WTC11 (cell line): ENCODE measurements around the gene HBEGF. TPM values are rescaled to one million over a fixed set of nuclear protein-coding genes. Genes with fewer than 3 reads are reported as not detected.

Source experiments
- ATAC-seq: fragments of 200-7000 bp; cut with Tn5 transposase; 2 replicates; pipeline ENCODE4 v1.10.0; 2021; ENCODE audit warnings: mild to moderate bottlenecking, moderate library complexity
- CTCF ChIA-PET: fragments of 300-600 bp; sonication (Branson Sonifier 250); formaldehyde crosslinking; loops from one replicate; lab custom pipeline; 2021; ENCODE audit warnings: antibody characterized with exemption; lab: Charles Lee
- POLR2A ChIA-PET: fragments of 350-600 bp; sonication (Branson Sonifier 250); formaldehyde crosslinking; loops from one replicate; lab custom pipeline; 2021; ENCODE audit warnings: antibody characterized with exemption; lab: Charles Lee
- DNase-seq: peaks from one replicate; pipeline ENCODE4 v3.0.0; 2021; ENCODE audit warnings: low spot score
- H3K27ac Mint-ChIP-seq: 2 replicates; pipeline ENCODE4 v1.8.0; 2021; ENCODE audit warnings: mixed read lengths
- H3K27me3 Mint-ChIP-seq: 2 replicates; pipeline ENCODE4 v1.8.0; 2021; ENCODE audit warnings: low read depth, mild to moderate bottlenecking, moderate library complexity, mixed read lengths
- H3K36me3 Mint-ChIP-seq: 2 replicates; pipeline ENCODE4 v1.8.0; 2021; ENCODE audit warnings: mixed read lengths
- H3K4me1 Mint-ChIP-seq: 2 replicates; pipeline ENCODE4 v1.8.0; 2022; ENCODE audit warnings: mixed read lengths
- H3K4me3 Mint-ChIP-seq: 2 replicates; pipeline ENCODE4 v1.8.0; 2021; ENCODE audit warnings: mild to moderate bottlenecking, moderate library complexity, mixed read lengths
- H3K9me3 Mint-ChIP-seq: 2 replicates; pipeline ENCODE4 v1.8.0; 2021; ENCODE audit warnings: mixed read lengths
- ATF1 ChIP-seq: sonication (generic); formaldehyde crosslinking; IDR thresholded peaks from 2 replicates; pipeline ENCODE4 v1.8.1; 2023; ENCODE audit warnings: mild to moderate bottlenecking, moderate library complexity, missing genetic modification reagents
- CBFB ChIP-seq: sonication (generic); formaldehyde crosslinking; IDR thresholded peaks from 2 replicates; pipeline ENCODE4 v1.8.1; 2022; ENCODE audit warnings: mild to moderate bottlenecking, low read depth, missing genetic modification reagents
- CDX4 ChIP-seq: fragments of 250-450 bp; sonication (Bioruptor Pico); IDR thresholded peaks from 2 replicates; pipeline ENCODE4 v1.9.0; 2021; ENCODE audit warnings: moderate library complexity, mild to moderate bottlenecking, inconsistent platforms, borderline replicate concordance
- CREM ChIP-seq: sonication (generic); formaldehyde crosslinking; IDR thresholded peaks from 2 replicates; pipeline ENCODE4 v1.8.1; 2022; ENCODE audit warnings: mild to moderate bottlenecking, missing genetic modification reagents, moderate library complexity
- E2F1 ChIP-seq: sonication (generic); formaldehyde crosslinking; IDR thresholded peaks from 2 replicates; pipeline ENCODE4 v1.8.0; 2022; ENCODE audit warnings: mild to moderate bottlenecking, missing genetic modification reagents
- FOXP4 ChIP-seq: sonication (generic); formaldehyde crosslinking; IDR thresholded peaks from 2 replicates; pipeline ENCODE4 v1.8.0; 2022; ENCODE audit warnings: mild to moderate bottlenecking, missing genetic modification reagents
- HMGXB4 ChIP-seq: sonication (generic); formaldehyde crosslinking; IDR thresholded peaks from 2 replicates; pipeline ENCODE4 v1.8.1; 2023; ENCODE audit warnings: mild to moderate bottlenecking, moderate library complexity, missing genetic modification reagents
- JUN ChIP-seq: sonication (generic); formaldehyde crosslinking; IDR thresholded peaks from 2 replicates; pipeline ENCODE4 v1.8.0; 2023; ENCODE audit warnings: mild to moderate bottlenecking, missing genetic modification reagents
- NR1H2 ChIP-seq: sonication (generic); formaldehyde crosslinking; IDR thresholded peaks from 2 replicates; pipeline ENCODE4 v1.9.0; 2021; ENCODE audit warnings: mild to moderate bottlenecking, moderate library complexity, missing genetic modification reagents
- PREB ChIP-seq: sonication (generic); formaldehyde crosslinking; IDR thresholded peaks from 2 replicates; pipeline ENCODE4 v1.8.1; 2022; ENCODE audit warnings: mild to moderate bottlenecking, missing genetic modification reagents, moderate library complexity, borderline replicate concordance
- RORB ChIP-seq: fragments of 250-450 bp; sonication (Bioruptor Pico); IDR thresholded peaks from 2 replicates; pipeline ENCODE4 v1.9.0; 2021; ENCODE audit warnings: mild to moderate bottlenecking
- TP53 ChIP-seq: sonication (generic); formaldehyde crosslinking; IDR thresholded peaks from 2 replicates; pipeline ENCODE4 v1.8.1; 2023; ENCODE audit warnings: mild to moderate bottlenecking, missing genetic modification reagents
- USF2 ChIP-seq: sonication (generic); formaldehyde crosslinking; IDR thresholded peaks from 2 replicates; pipeline ENCODE4 v1.8.1; 2023; ENCODE audit warnings: mild to moderate bottlenecking, missing genetic modification reagents, moderate library complexity
- ZBTB43 ChIP-seq: sonication (generic); formaldehyde crosslinking; IDR thresholded peaks from 2 replicates; pipeline ENCODE4 v1.8.1; 2023; ENCODE audit warnings: mild to moderate bottlenecking, missing genetic modification reagents
- ZMAT4 ChIP-seq: fragments of 250-450 bp; sonication (Bioruptor Pico); IDR thresholded peaks from 2 replicates; pipeline ENCODE4 v1.9.0; 2021; ENCODE audit warnings: mild to moderate bottlenecking
- ZNF423 ChIP-seq: fragments of 250-450 bp; sonication (Bioruptor Pico); IDR thresholded peaks from 2 replicates; pipeline ENCODE4 v2.1.2; 2022; ENCODE audit warnings: mild to moderate bottlenecking, moderate library complexity
- ZNF425 ChIP-seq: fragments of 250-450 bp; sonication (Bioruptor Pico); conservative IDR thresholded peaks from 2 replicates; pipeline ENCODE4 v1.9.0; 2021; ENCODE audit warnings: mild to moderate bottlenecking
- ZNF671 ChIP-seq: fragments of 250-450 bp; sonication (Bioruptor Pico); IDR thresholded peaks from 2 replicates; pipeline ENCODE4 v1.8.0; 2021; ENCODE audit warnings: mild to moderate bottlenecking
- ZSCAN18 ChIP-seq: fragments of 250-450 bp; sonication (Bioruptor Pico); IDR thresholded peaks from 2 replicates; pipeline ENCODE4 v2.1.2; 2022; ENCODE audit warnings: mild to moderate bottlenecking, moderate library complexity
- total RNA-seq: library from RNA; stranded (reverse); gene quantifications from 3 replicates; pipeline ENCODE4 v1.2.3, GENCODE V29; 2021

Gene HBEGF
- total RNA-seq, 1 experiment from 2014 or later, result 4.0 TPM

- TF ChIP-seq ZNF425 (CRISPR knock-in tag) (no peak), ZNF423 (CRISPR knock-in tag) (no peak), ATF1 (CRISPR knock-in tag) (no peak), FOXP4 (no peak), HMGXB4 (no peak)
Observed at GRCh38 chr5:140393738-140394137, 47.3 kb upstream of the HBEGF start (continued).

GRCh38 chr5:140391732-140392131, 45.3 kb upstream of the HBEGF start:
- Mint-ChIP-seq H3K4me1 (no peaks in the 10 kb centered on the region), H3K27me3 (no peaks in the 10 kb centered on the region), H3K4me3 (no peak overlapping the region), H3K9me3 (no peaks in the 10 kb centered on the region), H3K27ac (no peak overlapping the region), H3K36me3 (no peaks in the 10 kb centered on the region)
- DNase-seq (no peak), ATAC-seq (no peak)
- CTCF ChIA-PET, result no interaction called here
- POLR2A ChIA-PET, result no interaction called here
- TF ChIP-seq RORB (CRISPR knock-in tag) (no peak), PREB (CRISPR knock-in tag) (no peak), CDX4 (CRISPR knock-in tag) (no peak), ZSCAN18 (CRISPR knock-in tag) (no peak), USF2 (CRISPR knock-in tag) (no peak), ZBTB43 (CRISPR knock-in tag) (no peak), CBFB (no peak), ZMAT4 (no peak), E2F1 (CRISPR knock-in tag) (no peak), TP53 (CRISPR knock-in tag) (no peak), ZNF671 (CRISPR knock-in tag) (no peak), JUN (CRISPR knock-in tag) (no peak), CREM (no peak), NR1H2 (no peak)
